Measurements from ENCODE around the gene H1-8.

The H1-8 gene

GRCh38 chr3:129594409-129594808 is 51.4 kb downstream of the H1-8 start:
- no peak for DNase-seq (ENCODE audit: low read depth)

DNA sequence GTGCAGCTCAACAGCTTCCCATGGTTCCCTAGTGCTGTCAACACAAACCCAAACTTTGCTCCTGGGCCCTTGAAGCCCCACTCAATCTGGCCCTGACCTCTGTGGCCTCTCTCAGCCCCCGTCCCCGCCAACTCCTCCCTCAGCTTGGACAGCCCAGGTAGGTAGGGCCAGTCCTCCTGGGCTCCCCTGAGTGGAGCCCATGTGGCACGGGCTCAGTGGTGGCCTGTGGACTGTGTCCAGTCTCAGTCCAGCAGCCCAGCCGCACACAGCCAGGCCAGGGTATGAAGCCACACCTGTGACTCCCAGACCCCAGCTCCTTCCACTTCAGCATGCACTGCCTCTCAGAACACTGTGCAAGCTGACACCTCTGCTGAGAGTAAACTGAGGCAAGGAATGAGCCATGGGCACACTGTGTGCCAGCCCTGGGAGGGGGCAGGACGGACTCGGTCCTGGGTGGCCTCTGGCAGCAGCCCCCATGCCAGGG is 52.0 kb downstream of the H1-8 start:
- no peak for DNase-seq (ENCODE audit: low read depth)

DNA sequence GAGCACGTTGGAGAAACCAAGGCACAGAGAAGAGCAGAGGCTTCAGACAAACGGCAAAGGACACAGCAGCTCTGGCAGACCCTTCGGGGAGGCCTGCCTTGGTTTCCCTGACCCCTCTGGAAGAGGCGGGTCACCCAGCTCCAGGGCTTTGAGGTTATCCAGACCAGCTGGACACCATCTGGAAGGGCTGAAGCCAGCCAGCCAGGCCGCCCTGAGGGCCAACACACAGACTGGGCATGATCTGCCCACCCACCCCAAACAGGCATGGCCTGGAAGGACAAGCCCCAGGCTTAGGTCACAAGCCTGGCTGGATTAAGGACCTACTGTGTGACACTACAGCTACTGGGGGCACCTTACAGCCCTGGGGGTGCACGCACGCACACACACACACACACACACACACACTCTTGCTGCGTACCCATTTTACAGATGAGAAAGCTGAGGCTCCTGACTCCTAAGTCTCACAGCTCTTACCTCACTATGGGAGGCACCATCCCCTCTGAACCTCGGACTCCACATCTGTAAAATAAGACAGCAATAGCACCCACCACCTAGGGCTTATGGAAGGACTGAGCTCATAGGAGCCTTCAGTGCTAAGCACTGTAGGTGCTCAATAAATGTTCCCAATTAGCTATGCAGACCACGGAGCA is 52.7 kb downstream of the H1-8 start:
- no peak for DNase-seq (ENCODE audit: low read depth)

- DNase-seq (ENCODE audit: low read depth): no peak
Measured at GRCh38 chr3:129596194-129597086, 53.5 kb downstream of the H1-8 start.

DNA sequence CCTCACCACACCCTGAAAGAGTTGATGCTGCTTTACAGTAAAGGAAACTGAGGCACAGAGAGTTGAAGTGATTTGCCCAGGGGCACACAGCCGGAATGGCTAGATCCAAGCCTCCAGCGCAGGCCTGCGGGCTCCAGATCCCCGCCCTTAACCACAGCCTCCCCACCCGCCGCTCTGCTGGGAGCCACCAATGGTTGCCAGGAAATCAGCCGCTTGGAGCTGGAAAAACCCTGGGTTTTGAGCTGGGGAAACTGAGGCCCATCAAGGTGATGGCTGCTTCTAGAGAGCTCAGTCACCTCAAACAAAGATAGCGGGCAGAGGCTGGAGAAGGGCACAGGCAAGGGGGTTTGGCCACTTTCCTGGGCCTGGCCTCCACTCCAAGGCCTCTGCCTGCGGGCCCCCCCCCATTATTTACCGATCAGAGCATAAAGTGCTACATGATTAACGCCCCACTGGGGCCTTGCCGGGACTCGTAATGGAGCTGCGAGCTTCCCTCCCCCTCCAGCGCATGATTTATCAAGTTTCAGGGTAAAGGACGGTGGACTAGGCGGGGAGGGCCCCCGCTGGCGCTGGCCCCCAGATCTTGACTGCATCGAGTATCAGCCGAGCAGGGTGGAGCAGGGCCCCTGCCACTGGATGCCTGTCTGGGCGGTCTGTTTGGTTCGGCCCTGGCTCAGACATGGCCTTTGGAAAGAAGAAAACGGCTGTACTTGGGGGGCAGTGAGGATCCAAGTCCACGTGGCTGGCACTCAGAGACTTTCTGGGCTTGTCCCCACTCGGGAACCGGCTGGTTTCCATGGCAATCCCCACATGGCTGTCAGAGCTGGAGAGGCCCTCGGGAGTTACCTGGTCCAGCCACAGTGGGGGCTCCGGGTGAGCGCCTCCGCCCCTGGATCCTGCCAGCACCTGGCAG is 54.4 kb downstream of the H1-8 start:
- no peak for DNase-seq (ENCODE audit: low read depth)

DNA sequence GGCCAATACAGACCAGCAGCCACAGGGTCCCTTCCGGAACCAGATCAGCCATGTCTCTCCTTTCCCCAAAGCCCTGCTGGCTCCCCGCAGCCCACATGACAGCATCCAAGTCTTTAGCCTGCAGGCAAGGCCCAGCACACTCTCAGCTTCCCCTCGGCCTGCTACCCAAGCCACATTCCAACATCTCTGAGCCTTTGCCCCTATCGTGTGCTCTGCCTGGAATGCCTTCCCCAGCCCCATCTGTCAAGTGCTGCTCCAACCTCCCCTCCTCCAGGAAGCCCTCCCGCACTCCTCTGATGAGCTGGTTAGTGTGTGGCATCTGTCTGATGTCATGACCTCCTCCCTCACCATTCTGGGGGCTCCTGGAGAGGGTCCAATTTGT is 55.0 kb downstream of the H1-8 start:
- DNase-seq (ENCODE audit: low read depth): no peak

GRCh38 chr3:129598484-129598883 is 55.5 kb downstream of the H1-8 start:
- no peak for DNase-seq (ENCODE audit: low read depth)

GRCh38 chr3:129599073-129599472 is 56.1 kb downstream of the H1-8 start:
- no peak for DNase-seq (ENCODE audit: low read depth)

- no peak for DNase-seq (ENCODE audit: low read depth)
Measured at GRCh38 chr3:129599607-129600006, 56.6 kb downstream of the H1-8 start.

- no peak for DNase-seq (ENCODE audit: low read depth)
Measured at GRCh38 chr3:129600348-129600747, 57.4 kb downstream of the H1-8 start.

Measured in activated gamma-delta T cell treated with anti-CD3 and anti-CD28 coated beads, Interleukin-2, amount 50 U/mL, for 16 hours (primary cell).